HG02870 (cell line): ENCODE data around the gene TNFRSF8.

Experiments
- ATAC-seq: cut with Tn5 transposase; IDR thresholded peaks from one replicate; pipeline ENCODE4 v1.9.1; 2021; ENCODE audit warnings: mild to moderate bottlenecking, moderate library complexity; ENCODE audit not compliant: unreplicated experiment

TNFRSF8 gene

DNA sequence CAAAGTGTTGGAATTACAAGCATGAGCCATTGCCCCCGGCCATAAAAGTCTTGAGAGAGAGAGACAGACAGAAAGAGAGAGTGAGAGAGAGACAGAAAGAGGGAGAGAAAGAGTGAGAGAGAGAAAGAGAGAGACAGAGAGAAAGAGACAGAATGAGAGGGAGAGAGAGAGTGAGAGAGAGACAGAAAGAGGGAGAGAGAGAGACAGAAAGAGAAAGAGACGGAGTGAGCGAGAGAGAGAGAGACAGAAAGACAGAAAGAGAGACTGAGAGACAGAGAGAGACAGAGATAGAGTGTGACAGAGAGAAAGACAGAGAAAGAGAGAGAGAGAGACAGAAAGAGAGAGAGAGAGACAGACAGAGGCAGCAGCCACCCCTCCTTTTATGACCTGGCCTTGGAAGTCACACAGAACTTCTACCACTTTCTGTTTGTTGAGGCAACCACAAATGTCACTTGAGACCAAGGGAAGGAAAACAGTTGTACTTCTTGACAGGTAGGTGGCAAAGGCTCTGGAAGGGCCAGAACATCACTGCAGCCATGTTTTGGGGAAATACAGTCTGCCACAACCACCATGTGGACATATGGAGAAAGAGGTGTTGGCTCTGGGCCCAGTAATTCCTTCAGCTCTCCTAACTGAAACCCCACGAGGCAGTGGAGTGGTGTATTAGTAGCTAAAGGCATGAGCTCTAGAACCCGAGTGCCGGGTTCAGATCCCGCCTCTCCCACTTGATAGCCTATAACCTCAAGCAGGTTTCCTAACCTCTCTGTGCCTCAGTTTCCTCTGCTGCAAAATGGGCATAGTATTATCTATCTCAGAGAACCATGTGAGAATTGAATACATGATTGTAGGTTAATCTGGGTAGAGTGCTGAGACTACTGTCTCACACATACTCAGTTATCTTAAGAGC is 50.6 kb downstream of the TNFRSF8 start:
- ATAC-seq: no peak

DNA sequence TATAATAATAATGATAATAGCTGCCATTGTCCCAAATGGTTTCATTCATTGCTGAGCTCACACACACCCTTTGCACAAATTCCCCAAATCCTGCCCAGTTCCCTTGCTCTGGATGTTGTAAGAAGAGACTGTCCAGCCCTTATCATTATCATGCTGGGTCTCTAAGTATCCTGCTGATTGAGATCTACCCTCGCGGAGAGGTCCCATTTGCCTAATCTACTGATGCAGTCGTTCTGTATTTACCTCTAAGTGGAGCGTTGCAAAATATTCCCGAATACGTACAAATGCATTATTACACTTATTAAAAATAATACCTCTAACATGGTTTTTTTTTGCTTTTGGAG is 51.2 kb downstream of the TNFRSF8 start:
- no peak for ATAC-seq

DNA sequence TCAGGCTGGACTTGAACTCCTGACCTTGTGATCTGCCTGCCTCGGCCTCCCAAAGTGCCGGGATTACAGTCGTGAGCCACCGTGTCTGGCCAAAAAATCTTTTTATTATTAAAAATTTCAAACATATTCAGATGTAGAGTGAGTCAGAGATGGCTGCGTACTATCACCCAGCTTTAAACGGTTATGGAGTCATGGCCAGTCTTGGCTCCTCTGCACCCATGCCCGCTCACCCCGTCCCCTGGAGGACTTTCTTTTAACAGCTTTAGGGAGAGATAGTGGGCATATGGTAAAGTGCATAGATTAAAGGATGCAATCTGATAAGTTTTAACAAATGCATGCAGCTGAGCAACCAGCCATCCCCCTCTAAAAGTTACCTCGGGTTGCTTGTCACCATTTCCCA is 51.8 kb downstream of the TNFRSF8 start:
- ATAC-seq: no peak

DNA sequence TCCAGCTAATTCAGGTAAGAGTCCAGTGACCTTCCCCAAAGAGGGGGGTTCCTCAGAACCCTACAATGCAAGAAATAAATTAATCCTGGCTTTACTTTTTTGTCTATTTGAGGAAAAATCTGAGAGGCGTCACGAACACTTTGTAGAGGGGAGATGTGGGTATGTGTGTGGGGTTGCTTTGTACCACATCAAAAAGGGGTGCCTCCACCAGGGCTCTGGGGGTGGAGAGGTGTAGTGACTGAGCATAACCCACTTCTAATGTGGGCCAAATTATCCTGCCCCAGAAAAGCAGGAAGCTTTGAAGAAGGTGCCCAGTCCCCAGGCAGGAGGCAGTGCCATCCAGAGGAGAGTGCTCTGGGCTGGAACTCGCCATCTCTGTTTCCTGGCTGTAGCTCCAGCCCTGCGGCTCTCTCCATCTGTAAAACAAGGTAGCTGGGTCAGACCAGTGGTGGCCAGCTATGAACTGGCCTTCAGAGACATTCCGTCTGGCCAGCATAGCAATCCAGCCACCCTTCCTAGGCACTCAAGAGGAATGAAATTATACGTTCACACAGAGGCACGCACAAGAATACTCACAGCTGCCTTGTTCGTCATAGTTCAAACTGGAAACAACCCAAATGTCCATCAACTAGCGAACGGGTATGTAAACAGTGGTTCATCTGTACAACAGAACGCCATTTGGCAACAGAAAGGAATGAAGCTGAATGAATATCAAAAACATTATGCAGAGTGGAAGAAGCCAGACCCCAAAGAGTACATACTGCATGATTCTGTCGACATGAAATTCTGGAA is 58.3 kb downstream of the TNFRSF8 start:
- no peak for ATAC-seq

DNA sequence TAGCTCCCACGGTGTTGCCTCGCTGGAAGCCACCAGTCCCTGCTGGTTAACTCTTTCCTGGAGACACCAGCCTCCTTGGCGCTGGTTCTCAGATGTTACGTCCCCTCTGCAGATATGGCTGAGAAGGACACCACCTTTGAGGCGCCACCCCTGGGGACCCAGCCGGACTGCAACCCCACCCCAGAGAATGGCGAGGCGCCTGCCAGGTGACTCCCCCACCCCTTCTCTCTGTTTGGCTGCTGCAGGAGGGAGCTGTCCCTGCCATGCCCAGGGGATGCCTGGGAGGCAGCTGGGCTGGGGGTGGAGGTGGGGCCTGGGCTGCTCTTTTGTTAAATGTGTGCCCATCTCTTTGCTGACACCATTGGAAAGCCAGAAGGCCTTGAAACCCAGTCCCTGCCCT is 60.1 kb downstream of the TNFRSF8 start:
- ATAC-seq: no peak

DNA sequence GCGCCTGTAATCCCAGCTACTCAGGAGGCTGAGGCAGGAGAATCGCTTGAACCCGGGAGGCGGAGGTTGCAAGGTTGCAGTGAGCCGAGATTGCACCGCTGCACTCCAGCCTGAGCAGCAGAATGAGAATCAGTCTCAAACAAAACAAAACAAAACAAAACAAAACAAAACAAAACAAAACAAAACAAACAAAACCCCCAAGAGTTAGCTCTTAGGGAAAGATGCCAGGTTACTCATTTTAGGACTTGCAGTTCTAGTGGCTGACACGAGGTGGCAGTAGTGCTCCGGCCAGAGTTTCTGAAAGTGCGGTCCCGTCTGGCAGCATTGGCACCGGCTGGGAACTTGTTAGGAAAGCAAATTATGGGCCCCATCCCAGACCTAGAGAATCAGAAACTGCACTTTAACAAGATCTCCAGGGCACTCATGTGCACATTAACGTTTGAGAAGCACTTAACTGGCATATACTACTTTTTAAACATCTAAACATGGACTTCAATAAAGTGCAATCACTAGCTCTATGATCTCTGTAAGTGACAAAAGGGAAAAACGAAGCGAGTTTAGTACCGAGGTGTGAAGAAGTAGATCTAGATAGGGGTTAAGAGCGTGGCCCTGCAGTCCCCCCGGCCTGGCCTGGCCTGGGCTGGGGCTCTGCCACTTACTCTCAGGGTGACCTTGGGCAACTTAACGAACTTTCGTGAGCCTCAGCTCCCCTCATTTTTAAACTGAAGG is 61.8 kb downstream of the TNFRSF8 start:
- ATAC-seq: no peak

DNA sequence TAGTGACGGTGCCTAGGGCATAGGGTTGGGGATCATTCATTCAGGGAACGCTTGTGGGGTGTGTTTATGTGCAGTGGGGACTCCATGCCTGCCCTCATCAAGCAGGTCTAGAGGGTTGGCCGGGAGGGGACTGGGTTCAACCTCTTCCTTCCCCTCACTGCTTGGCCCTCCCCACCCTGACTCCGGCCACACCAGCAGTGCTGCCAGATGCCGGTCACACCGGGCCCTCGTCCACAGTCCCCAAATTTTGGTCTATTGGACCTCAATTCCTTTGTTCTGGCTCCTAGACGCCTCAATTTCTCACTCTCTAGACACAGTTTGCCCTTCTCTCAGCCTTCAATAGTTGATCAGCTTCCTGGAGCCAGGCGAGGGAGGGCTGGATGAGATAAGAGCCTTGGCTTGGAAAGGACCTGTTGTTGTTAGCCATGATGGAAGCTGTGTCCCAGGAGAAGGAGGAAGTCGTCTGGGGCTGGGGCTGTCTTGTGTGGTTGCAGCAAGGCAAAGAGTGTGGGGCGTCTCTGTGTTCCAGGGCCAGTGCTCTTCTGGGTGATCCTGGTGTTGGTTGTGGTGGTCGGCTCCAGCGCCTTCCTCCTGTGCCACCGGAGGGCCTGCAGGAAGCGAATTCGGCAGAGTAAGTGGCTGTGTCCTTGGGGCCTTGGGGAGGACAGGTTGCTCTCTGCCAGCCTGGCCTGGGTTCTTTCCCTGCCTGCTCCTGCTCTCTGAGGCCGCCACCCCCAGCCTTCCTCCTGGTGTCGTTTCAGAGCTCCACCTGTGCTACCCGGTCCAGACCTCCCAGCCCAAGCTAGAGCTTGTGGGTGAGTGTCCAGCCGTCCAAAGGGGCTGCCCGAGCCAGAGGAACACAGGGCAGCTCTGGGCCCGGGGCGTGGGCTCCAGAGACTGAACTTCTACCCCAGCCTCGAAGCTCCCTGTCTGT is 62.6 kb downstream of the TNFRSF8 start:
- no peak for ATAC-seq

DNA sequence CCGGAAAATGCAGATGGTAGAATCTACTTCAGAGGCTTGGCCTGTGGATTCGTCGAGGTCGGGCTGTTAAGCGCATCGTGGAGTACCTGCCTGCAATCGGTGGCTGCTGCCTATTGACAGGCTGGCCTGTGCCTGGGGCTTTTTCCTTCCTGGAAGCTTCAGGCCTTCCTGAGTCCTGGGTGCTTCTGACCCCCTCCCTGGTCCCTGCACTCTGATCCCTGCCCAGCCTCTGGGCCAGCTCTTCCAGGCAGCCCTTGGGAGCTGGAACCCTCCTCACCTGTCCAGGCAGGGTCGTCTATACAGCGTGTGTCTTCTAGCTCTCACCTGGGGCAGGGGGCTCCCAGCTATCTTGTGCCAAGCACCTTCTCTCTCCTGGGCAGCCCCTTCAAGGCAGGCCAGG is 63.7 kb downstream of the TNFRSF8 start:
- ATAC-seq: no peak

DNA sequence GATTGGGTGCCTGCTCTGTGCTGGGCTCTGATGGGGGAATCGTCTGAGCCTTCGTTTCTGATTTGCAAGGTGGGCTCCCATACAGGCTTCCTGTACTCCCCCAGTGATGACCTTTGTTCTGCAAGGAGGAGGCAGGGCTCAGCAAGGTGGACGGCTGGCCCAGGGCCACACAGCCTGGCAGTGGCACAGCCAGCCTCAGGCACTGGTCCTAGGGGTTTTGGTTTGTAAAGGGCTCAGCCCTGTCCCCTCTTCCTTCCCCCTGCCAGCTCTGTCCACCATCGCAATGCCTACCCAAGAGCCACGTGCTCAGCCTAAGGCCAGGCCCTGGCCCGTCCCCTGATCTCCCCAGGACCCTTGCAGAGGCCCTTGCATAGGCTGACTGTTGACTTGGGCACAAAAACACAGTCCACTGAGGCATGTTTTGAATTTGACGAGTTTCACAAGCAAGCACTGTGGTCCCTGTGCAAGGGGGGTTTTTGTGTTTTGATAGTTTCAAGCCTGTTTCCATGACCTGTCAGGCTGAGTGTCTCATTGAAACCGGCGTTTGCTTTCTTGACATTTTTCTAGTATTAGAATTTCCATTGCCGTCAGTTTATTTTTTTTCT is 64.2 kb downstream of the TNFRSF8 start:
- no peak for ATAC-seq

DNA sequence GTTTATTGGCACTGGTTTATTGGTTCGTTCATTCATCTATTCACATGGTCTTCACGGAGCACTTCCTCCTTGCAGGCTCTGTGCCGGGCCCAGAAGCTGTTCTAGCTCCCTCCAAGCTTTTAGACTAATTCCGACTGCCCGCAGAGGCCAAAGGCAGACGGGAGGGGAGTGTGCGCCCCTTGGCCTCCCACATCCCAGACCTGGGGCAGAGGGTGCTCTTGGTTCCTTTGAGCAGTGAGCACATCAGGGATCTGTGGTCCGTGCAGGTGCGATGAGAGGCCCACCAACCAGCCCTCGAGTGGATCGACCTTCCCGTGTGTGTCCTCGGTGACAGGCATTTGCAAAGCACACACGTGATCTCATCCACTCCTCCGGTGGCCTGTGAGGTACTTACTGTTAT is 65.0 kb downstream of the TNFRSF8 start:
- no peak for ATAC-seq

DNA sequence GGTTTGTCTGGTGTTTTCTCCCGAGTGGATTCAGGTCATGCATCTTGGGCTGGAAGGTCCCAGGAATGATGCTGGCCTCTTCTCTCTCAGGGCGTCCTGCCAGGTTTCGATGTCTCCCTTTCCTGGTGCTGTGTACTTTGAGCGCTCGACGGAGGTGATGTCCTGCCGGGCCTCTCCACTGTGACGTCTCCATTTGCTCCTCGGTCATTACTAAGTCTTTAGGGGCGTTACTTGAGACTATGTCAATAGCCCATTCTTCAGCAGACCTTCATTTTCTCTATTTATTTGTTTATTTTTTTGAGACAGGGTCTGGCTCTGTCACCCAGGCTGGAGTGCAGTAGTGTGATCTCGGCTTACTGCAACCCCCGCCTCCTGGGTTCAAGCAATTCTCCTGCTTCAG is 66.5 kb downstream of the TNFRSF8 start:
- no peak for ATAC-seq

DNA sequence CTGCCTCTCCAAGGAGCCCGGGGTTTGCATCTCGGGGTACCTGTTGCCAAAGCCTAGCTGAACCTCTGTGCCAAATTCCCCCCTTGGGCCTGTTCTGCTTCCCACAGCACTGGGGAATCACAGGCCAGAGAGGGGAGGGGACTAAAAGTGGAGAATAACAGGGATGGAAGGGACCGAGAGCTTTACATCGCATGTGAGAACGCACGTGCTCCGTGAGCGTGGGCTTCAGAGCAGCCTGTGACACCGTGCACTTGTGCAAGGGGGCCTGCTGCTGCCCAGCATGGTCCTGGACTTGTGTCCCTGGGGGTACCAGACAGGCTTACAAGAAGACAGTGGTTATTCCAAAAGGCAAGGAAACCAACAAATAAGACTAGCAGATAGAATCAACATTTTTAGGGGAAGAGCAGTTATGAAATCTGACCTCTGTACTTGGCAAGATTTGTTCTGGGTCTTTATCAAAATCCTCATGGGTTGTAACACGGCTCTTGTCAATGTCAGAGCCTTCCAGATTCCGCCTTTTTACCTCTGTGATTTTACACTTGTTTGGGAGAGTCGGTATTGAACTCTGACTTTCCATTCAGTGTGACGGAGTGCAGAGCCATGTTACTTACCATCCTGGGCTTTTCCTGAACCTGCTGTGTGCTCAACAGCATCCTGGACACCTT is 67.5 kb downstream of the TNFRSF8 start:
- no peak for ATAC-seq

DNA sequence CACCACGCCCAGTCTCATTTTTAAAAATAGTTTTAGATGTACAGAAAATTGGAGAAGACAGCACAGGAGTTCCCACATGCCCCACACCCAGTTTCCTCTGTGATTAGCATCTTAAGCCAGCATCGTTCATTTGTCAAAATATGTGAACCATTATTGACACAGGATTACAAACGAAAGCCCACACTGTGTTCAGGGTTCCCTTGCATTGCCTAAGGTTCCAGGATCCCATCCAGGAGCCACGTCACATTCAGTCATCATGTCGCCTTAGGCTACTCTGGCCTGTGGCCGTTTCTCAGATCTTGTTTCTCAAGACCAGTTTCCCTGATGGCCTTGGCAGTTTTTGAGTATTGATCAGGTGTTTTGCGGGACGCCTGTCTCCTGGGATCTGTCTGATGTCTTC is 69.0 kb downstream of the TNFRSF8 start:
- ATAC-seq: no peak

DNA sequence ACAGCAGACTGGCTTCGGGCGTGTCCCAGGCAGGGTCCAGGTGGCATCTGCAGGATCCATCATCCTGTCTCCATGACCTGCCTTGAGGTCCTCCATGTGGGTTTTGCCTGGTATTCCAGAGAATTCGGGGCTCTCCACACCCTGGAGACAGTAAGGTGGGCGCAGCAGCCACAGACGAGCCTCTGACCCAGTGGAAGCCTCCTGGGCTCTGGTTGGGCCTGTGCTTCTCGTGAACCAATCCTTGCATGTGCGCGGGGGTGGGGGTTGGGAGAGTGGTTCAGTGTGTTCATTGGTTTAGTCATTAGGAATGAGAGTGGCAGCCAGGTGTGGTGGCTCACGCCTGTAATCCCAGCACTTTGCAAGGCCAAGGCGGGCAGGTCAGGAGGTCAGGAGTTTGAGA is 71.6 kb downstream of the TNFRSF8 start:
- ATAC-seq: no peak

DNA sequence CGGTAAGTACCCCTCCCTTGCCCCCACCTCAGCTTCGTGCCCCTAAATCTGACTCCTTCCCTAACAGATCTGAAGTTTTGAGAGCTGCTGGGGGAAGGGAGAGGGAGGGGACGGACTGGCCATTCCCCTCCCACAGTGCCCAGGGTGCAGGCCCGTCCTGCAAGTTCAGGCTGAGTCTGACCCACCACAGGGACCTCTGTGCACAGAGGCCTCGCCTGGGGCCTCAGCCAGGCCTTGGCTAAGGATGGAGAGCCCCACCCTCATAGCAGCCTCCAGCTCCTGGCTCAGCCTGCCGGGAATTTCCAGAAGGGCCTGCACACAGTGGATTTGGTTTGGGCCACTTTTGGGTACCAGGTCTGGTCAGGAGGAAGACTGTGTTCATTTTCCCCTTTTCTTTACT is 72.5 kb downstream of the TNFRSF8 start:
- no peak for ATAC-seq

DNA sequence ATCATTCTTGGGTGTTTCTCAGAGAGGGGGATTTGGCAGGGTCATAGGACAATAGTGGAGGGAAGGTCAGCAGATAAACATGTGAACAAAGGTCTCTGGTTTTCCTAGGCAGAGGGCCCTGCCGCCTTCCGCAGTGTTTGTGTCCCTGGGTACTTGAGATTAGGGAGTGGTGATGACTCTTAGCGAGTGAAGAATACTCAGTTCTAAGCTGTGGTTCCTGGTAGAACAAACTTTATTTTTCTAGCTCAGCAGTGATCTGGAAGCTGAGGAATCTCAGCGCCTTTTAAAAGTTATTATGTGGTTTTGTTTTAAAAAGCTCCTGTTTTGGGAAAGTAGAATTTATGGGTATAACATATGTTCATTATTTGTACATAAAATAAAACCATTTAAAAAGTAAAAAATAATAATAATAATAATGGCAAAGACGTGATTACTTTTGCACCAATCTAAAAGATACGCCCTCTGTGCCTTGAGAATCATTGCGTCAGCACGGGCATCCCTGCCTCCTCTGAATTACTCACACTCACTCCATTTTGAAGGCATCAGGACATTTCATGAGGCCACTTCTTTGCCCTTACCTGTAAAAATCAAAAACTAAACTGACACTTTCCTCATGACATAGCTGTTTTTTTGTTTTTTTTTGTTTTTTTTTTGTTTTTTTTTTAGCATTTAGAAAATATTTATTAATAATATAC is 74.0 kb downstream of the TNFRSF8 start:
- ATAC-seq: no peak

DNA sequence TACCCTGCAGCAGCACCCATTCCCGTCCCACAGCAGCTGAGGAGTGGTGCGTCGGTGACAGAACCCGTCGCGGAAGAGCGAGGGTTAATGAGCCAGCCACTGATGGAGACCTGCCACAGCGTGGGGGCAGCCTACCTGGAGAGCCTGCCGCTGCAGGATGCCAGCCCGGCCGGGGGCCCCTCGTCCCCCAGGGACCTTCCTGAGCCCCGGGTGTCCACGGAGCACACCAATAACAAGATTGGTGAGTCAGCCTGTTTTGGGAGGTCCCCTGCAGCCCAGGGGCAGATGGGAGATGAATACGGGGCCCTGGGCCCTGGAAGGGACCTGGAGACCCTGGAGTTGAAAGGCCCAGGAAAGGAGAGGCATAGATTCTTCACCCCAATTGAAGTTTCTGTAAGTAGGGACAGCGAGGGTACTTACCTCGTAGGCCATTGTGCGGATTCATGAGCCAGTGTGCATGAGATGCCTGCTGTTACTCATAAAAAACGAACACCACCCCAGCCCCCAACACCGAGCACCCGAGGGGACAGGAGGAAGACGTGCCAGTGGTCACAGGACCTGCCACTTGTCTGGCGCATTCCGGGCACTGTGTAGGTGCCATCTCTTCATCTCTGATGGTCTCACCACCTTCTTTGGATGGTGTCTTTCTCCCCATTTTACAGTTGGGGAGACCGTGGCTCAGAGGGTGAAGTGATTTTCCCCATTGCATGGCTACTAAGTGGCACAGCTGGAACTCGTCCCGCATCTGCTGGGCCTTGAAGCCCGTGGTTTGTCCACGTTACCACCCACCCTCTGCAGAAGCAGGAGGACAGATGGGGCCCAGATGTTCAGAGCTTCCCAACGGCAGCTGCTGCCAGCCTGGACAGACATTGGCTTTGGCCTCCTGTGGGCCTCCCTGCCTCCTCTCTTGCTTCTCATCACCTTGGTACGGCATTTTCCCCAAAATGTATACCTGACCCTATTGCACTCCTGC is 75.4 kb downstream of the TNFRSF8 start:
- no peak for ATAC-seq

DNA sequence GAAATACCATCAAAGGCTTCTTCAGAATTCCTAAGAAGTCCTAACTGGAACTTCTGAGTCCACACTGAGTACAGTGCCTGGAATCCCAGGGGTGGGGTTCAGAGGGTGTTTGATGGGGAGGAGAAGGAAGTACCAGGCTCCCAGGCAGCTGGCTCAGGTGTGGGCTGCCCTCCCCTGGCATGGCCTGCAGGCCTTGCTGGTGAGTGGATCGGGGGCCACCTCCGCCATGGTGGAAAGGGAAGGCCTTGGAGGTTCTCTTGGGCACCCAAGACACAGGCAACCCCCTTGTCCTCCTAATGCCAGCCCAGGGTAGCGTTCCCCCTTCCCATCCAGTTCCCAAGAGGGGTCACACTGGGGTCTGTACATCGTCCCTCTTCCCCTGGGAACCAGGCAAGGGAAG is 76.9 kb downstream of the TNFRSF8 start:
- no peak for ATAC-seq
